Vagina (tissue), 2 donors: ENCODE measurements around the gene CFAP61.

ENCODE experiments used
- POLR2A ChIP-seq, 2 donors: fragments of 450-650 bp; IDR thresholded peaks; one replicate each; pipeline ENCODE4 v1.6.1; 2017; ENCODE audit warnings: antibody characterized with exemption in 2 of 2, mild to moderate bottlenecking in 2 of 2, moderate library complexity in 2 of 2
- POLR2AphosphoS5 ChIP-seq, 2 donors: sonication (generic); formaldehyde crosslinking; IDR thresholded peaks; one replicate each; pipeline ENCODE4 v1.9.0; 2017; ENCODE audit warnings: antibody characterized with exemption in 2 of 2, mild to moderate bottlenecking in 2 of 2, low read depth in 1 of 2; ENCODE audit not compliant: insufficient read depth in 1 of 2
- TF ChIP-seq, protein P1 (sequence below), 3 experiments: fragments of 450-650 bp in 2 of 3; fragments of 200-600 bp in 1 of 3; sonication (generic) in 1 of 3; IDR thresholded peaks; one replicate each; pipeline ENCODE4 v1.5.1; 2017 to 2019; ENCODE audit warnings: antibody characterized with exemption in 3 of 3, mild to moderate bottlenecking in 2 of 3, moderate library complexity in 2 of 3

DNA sequence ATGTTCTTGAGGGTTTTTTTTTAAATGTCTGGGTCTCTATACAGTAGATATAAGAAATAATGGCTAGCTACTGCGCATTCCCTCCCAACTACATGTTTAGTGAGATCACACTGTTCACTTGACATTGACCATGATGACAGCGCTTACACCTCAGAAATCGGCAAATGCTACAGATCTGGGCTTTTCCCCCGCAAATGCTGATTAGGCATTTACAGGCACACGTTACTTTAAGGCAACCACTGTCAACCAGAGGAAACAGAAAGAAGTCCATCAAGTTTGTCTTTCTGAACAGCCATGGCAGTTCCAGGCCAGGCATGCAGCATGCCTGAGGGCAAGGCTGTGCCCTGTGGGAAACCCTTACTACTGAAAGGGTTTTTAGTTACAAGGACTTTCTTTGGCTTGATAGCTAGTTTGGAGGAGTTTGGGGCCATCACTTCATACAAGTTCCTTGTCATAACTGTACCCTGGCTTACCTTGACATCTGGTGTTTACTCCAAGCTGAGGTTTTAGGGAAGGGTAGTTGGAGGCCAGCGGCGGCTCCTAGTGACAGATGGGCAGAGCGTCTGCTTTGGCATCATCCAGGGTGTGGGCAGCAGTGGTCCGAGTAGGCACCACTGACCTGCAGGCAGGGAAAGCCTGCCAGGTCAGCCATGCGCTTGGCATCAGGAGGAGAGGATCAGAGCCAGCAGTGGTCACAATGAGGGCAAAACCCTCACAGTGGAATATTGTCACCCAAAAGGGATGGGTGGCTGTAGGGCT, 43.0 kb downstream of the CFAP61 start:
- TF ChIP-seq, protein P1, sequence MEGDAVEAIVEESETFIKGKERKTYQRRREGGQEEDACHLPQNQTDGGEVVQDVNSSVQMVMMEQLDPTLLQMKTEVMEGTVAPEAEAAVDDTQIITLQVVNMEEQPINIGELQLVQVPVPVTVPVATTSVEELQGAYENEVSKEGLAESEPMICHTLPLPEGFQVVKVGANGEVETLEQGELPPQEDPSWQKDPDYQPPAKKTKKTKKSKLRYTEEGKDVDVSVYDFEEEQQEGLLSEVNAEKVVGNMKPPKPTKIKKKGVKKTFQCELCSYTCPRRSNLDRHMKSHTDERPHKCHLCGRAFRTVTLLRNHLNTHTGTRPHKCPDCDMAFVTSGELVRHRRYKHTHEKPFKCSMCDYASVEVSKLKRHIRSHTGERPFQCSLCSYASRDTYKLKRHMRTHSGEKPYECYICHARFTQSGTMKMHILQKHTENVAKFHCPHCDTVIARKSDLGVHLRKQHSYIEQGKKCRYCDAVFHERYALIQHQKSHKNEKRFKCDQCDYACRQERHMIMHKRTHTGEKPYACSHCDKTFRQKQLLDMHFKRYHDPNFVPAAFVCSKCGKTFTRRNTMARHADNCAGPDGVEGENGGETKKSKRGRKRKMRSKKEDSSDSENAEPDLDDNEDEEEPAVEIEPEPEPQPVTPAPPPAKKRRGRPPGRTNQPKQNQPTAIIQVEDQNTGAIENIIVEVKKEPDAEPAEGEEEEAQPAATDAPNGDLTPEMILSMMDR (IDR thresholded peaks at IDR 0.05): no peak
- TF ChIP-seq POLR2AphosphoS5 (IDR thresholded peaks at IDR 0.05; ENCODE audit: insufficient read depth in 1 of 2, low read depth in 1 of 2): no peak
- TF ChIP-seq POLR2A (IDR thresholded peaks at IDR 0.05): no peak
